Tibial nerve (tissue), 4 donors: ENCODE results near the gene CFAP99. TPM values are rescaled to one million over a fixed set of nuclear protein-coding genes. Genes with fewer than 3 reads are reported as not detected.

Experiments used
- DNase-seq, 2 donors: peaks; one replicate each; pipeline ENCODE4 v3.0.0-alpha.2; 2019; ENCODE audit warnings: low spot score in 2 of 2
- H3K27ac ChIP-seq, 4 donors: fragments of 200-600 bp; sonication (generic) in 3 of 4; one replicate each; pipeline ENCODE4 v1.5.1; 2017 to 2019; ENCODE audit warnings: mild to moderate bottlenecking in 1 of 4
- H3K27me3 ChIP-seq, 2 donors: fragments of 200-600 bp; sonication (generic) in 1 of 2; one replicate each; pipeline versions ENCODE4 v1.5.1 to v1.6.0; 2017 to 2019
- H3K36me3 ChIP-seq, 3 donors: fragments of 200-600 bp; sonication (generic); one replicate each; pipeline ENCODE4 v1.5.1; 2018 to 2019
- H3K4me1 ChIP-seq, 4 donors: fragments of 200-600 bp; sonication (generic) in 3 of 4; one replicate each; pipeline ENCODE4 v1.5.1; 2017 to 2019
- H3K4me3 ChIP-seq, 4 donors: fragments of 200-600 bp; sonication (generic) in 3 of 4; one replicate each; pipeline ENCODE4 v1.5.1; 2017 to 2019; ENCODE audit warnings: mild to moderate bottlenecking in 1 of 4, moderate library complexity in 1 of 4
- H3K9me3 ChIP-seq, 4 donors: fragments of 200-600 bp; sonication (generic) in 3 of 4; one replicate each; pipeline ENCODE4 v1.5.1; 2017 to 2019
- EP300 ChIP-seq, 2 donors: sonication (generic); formaldehyde crosslinking; IDR thresholded peaks; one replicate each; pipeline ENCODE4 v1.6.1; 2017; ENCODE audit warnings: antibody characterized with exemption in 2 of 2, mild to moderate bottlenecking in 1 of 2
- POLR2A ChIP-seq, 2 donors: fragments of 450-650 bp; IDR thresholded peaks; one replicate each; pipeline ENCODE4 v1.6.1; 2017; ENCODE audit warnings: antibody characterized with exemption in 2 of 2, mild to moderate bottlenecking in 2 of 2, moderate library complexity in 2 of 2
- WGBS, 2 donors: methylation state at CpG; one replicate each; pipeline ENCODE4 v1.1.5; 2018; 5-methylcytosine and 5-hydroxymethylcytosine counted together
- total RNA-seq, 4 donors: library from RNA; depleted of rRNA; stranded (reverse); fragments of >200 nt; gene quantifications; one replicate each; pipeline ENCODE4 v1.1.0, GENCODE V29; 2016
- TF ChIP-seq, protein P1 (sequence below), 5 experiments: fragments of 200-600 bp in 3 of 5; fragments of 450-650 bp in 2 of 5; sonication (generic) in 3 of 5; IDR thresholded peaks; one replicate each; pipeline ENCODE4 v1.5.1; 2016 to 2019; ENCODE audit warnings: antibody characterized with exemption in 5 of 5, mild to moderate bottlenecking in 3 of 5, moderate library complexity in 2 of 5

The CFAP99 gene
- total RNA-seq, 4 donors from 2014 or later: not detected

GRCh38 chr4:2438822-2439718, 20.3 kb downstream of the CFAP99 start:
- Histone ChIP-seq H3K36me3 (no peaks in the 10 kb centered on the region), H3K4me1 (no peaks in the 10 kb centered on the region), H3K9me3 (no peaks in the 10 kb centered on the region), H3K27ac (no peak overlapping the region), H3K27me3 (no peaks in the 10 kb centered on the region), H3K4me3 (no peak overlapping the region)
- 68 to 83% methylated on average over 14 to 16 of the region's 16 CpGs for WGBS, 2 donors
- no peak for DNase-seq
- TF ChIP-seq POLR2A (IDR thresholded peaks at IDR 0.05): no peak
- TF ChIP-seq, protein P1, sequence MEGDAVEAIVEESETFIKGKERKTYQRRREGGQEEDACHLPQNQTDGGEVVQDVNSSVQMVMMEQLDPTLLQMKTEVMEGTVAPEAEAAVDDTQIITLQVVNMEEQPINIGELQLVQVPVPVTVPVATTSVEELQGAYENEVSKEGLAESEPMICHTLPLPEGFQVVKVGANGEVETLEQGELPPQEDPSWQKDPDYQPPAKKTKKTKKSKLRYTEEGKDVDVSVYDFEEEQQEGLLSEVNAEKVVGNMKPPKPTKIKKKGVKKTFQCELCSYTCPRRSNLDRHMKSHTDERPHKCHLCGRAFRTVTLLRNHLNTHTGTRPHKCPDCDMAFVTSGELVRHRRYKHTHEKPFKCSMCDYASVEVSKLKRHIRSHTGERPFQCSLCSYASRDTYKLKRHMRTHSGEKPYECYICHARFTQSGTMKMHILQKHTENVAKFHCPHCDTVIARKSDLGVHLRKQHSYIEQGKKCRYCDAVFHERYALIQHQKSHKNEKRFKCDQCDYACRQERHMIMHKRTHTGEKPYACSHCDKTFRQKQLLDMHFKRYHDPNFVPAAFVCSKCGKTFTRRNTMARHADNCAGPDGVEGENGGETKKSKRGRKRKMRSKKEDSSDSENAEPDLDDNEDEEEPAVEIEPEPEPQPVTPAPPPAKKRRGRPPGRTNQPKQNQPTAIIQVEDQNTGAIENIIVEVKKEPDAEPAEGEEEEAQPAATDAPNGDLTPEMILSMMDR (IDR thresholded peaks at IDR 0.05): no peak
- TF ChIP-seq EP300 (IDR thresholded peaks at IDR 0.05): no peak

DNA sequence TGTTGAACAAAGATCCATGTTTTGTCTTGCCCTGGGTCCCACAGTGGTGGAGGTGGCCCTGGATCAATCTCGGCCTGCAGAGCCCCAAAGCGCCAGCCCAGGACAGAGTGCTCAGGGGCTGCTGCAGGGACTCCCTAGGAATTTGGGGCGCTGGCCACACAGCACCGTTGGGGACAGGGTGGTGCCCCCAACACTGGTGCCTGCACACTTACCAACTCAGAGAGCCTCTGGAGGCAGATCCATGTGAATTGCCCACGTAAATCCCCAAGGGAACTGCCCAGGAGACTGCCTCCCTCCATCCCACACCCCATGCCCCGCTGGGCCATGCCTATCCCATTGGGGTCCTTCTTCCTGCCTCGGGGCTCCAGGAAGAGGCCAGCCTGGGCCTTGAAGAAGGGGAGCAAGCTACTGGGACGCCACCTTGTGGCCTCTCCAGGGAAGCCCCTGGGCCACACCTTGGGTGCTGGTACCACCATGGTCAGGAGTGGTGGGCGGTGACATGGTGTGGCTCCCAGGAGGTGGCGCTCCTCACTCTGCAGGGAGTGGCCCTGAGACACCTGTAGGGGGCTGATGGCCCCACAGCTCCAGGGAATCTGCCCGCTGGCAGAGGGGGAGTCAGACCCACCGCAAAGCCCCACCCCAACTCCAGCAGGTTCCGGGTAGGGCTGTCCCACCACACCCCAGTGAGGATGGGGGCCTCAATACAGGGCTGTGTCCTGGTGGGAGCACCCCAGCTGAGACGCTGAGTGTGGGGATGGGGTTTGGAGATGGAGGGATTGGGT, 22.8 kb downstream of the CFAP99 start:
- Histone ChIP-seq H3K36me3 (no peaks in the 10 kb centered on the region), H3K9me3 (no peaks in the 10 kb centered on the region), H3K4me3 (no peak overlapping the region), H3K27me3 (no peaks in the 10 kb centered on the region), H3K27ac (no peak overlapping the region), H3K4me1 (no peaks in the 10 kb centered on the region)
- DNase-seq: peak in 1 of 2 donors; percentile 22
- TF ChIP-seq EP300 (IDR thresholded peaks at IDR 0.05) (no peak), POLR2A (IDR thresholded peaks at IDR 0.05) (no peak)
- TF ChIP-seq, protein P1 (IDR thresholded peaks at IDR 0.05): peak; percentile 22 to 68 (median 48)
- 55 to 76% methylated on average over 7 to 11 of the region's 14 CpGs for WGBS, 2 donors

DNA sequence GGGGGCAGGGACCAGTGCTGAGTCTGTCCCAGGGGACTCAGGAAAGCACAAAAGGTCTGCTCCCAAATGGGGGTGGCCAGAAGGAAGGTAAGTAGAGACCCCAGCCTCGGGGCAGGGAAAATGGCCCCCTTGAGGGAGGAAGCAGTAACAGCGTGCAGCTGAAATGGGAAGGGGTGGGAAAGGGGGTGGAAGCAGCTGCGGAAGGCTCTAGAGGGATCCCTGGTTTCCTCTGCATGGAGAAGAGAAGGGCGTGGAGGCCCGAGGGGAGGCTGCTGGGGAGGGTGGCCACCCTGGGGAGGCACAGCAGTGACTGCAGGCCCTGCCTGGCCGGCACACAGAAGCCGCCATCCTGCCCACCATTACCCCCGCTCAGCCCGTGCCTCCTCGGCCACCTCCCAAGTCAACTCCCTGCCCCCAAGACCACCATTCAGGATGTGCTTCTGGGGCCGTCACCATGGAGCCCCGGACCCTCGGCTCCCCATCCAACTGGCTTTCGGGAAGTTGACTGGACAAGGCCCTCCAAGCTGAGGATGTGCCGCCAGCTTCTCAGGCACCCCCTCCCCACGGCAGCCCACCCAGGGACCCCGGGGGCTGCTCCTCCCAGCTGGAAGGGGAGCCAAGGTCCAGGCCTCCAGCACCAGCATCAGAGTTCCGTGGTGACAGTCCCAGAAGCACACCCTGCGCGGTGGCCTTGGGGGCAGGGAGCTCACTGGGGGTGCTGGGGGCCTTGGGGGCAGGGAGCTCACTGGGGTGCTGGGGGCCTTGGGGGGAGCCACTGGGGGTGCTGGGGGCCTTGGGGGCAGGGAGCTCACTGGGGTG, 23.6 kb downstream of the CFAP99 start:
- TF ChIP-seq, protein P1 (IDR thresholded peaks at IDR 0.05): no peak
- TF ChIP-seq EP300 (IDR thresholded peaks at IDR 0.05): no peak
- Histone ChIP-seq H3K4me3 (no peak overlapping the region), H3K36me3 (no peaks in the 10 kb centered on the region), H3K27ac (no peak overlapping the region), H3K27me3 (no peaks in the 10 kb centered on the region), H3K9me3 (no peaks in the 10 kb centered on the region), H3K4me1 (no peaks in the 10 kb centered on the region)
- WGBS, 2 donors: 64 to 71% methylated on average over 11 to 17 of the region's 20 CpGs
- no peak for DNase-seq

DNA sequence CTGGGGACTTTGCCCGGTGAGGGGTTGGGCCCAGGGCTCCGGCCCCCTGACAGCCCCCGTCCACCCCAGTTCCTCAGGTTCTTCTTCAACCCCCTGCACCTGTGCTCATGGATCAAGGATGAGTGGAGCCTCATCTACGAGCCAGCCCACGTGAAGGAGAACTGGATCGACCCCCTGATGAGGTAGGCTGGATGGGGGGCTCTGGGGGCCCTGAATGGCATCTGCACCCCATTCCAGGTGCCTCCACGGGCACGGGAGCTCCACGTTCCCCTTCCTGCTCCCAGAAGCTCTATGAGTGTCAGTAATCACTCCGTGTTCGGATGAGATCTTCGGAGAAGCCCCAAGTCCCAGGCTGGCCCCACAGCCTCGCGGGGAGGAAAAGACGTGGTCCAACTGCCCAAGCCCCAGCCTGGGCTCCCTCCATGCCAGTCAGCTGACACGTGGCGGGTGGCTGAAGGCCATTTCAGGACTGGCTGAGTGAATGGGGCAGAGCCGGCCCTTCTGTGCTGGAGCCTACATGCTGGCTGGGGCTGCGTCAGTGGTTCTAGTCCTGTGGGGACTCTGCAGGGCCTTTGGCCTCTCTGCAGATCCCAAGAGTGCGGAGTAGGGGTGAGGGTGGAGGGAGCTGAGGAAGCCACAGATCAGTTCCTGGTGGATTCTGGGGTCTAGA, 24.4 kb downstream of the CFAP99 start:
- WGBS, 2 donors: 82 to 83% methylated on average over 20 of the region's 20 CpGs
- Histone ChIP-seq H3K36me3 (no peaks in the 10 kb centered on the region), H3K27ac (no peak overlapping the region), H3K9me3 (no peaks in the 10 kb centered on the region), H3K4me3 (no peak overlapping the region), H3K4me1 (no peaks in the 10 kb centered on the region), H3K27me3 (no peaks in the 10 kb centered on the region)
- DNase-seq: no peak
- TF ChIP-seq EP300 (IDR thresholded peaks at IDR 0.05) (no peak), POLR2A (IDR thresholded peaks at IDR 0.05) (no peak)
- TF ChIP-seq, protein P1 (IDR thresholded peaks at IDR 0.05): no peak
